Urothelium cell line (cell line): ENCODE results near the gene LDB2.

Source experiments
- DNase-seq: peaks from one replicate; pipeline ENCODE4 v3.0.0; 2011; ENCODE audit warnings: low spot score, mixed read lengths
- FAIRE-seq: peaks from 2 replicates; lab custom pipeline; 2011; peaks lifted over from hg19 to GRCh38; lab: Jason Lieb, UNC

LDB2 gene

GRCh38 chr4:16844816-16845586 lies 53.4 kb downstream of the LDB2 start:
- no peak for DNase-seq
- no peak for FAIRE-seq

- DNase-seq, result peak; percentile 45
Measured at GRCh38 chr4:16843831-16844508, 54.5 kb downstream of the LDB2 start.

GRCh38 chr4:16838226-16838875 lies 60.1 kb downstream of the LDB2 start:
- no peak for DNase-seq
- no peak for FAIRE-seq

More at GRCh38 chr4:16843831-16844508, 54.5 kb downstream of the LDB2 start:
- FAIRE-seq, result no peak

GRCh38 chr4:16837475-16837874 lies 61.0 kb downstream of the LDB2 start:
- DNase-seq (no peak), FAIRE-seq (no peak)

- DNase-seq, result no peak
- FAIRE-seq, result no peak
Measured at GRCh38 chr4:16836324-16836723, 62.1 kb downstream of the LDB2 start.

GRCh38 chr4:16835597-16836247 lies 62.7 kb downstream of the LDB2 start:
- FAIRE-seq (no peak), DNase-seq (no peak)

GRCh38 chr4:16834814-16835213 lies 63.6 kb downstream of the LDB2 start:
- FAIRE-seq (no peak), DNase-seq (no peak)

GRCh38 chr4:16833722-16834121 lies 64.7 kb downstream of the LDB2 start:
- no peak for DNase-seq
- no peak for FAIRE-seq

- FAIRE-seq (no peak), DNase-seq (no peak)
Measured at GRCh38 chr4:16830081-16830480, 68.4 kb downstream of the LDB2 start.

GRCh38 chr4:16827794-16828724 lies 70.4 kb downstream of the LDB2 start:
- DNase-seq (no peak), FAIRE-seq (no peak)

- FAIRE-seq (no peak), DNase-seq (no peak)
Measured at GRCh38 chr4:16827045-16827444, 71.4 kb downstream of the LDB2 start.

- FAIRE-seq (no peak), DNase-seq (no peak)
Measured at GRCh38 chr4:16826406-16826910, 72.0 kb downstream of the LDB2 start.

GRCh38 chr4:16824278-16824806 lies 74.1 kb downstream of the LDB2 start:
- DNase-seq (no peak), FAIRE-seq (no peak)

GRCh38 chr4:16820329-16820728 lies 78.1 kb downstream of the LDB2 start:
- FAIRE-seq, result no peak
- no peak for DNase-seq

- no peak for FAIRE-seq
- DNase-seq, result no peak
Measured at GRCh38 chr4:16819652-16820051, 78.8 kb downstream of the LDB2 start.

- DNase-seq (no peak), FAIRE-seq (no peak)
Measured at GRCh38 chr4:16818005-16818404, 80.4 kb downstream of the LDB2 start.

- DNase-seq (no peak), FAIRE-seq (no peak)
Measured at GRCh38 chr4:16817286-16817685, 81.2 kb downstream of the LDB2 start.

GRCh38 chr4:16814361-16814760 lies 84.1 kb downstream of the LDB2 start:
- no peak for FAIRE-seq
- DNase-seq, result no peak

GRCh38 chr4:16812041-16812440 lies 86.4 kb downstream of the LDB2 start:
- no peak for FAIRE-seq
- no peak for DNase-seq

GRCh38 chr4:16809943-16810342 lies 88.5 kb downstream of the LDB2 start:
- no peak for DNase-seq
- FAIRE-seq, result no peak
